ENCODE measurements around the gene RLF.
"Not testable (repeated sequence)": the region's sequence is repeated elsewhere in the genome, so short reads cannot be mapped to it uniquely, and the experiment has no call there.

DNA sequence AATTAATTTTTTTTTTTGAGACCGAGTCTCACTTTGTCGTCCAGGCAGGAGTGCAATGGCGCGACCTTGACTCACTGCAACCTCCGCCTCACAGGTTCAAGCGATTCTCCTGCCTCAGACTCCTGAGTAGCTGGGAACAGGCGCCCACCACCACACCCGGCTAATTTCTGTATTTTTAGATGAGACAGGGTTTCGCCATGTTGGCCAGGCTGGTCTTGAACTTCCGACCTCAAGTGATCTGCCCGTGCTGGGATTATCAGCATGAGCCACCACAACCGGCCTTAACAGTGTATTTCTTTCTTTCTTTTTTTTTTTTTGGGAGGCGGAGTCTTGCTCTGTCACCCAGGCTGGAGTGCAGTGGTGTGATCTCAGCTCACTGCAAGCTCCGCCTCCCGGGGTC lies 15.8 kb downstream of the RLF start:
- TF ChIP-seq, protein P1, sequence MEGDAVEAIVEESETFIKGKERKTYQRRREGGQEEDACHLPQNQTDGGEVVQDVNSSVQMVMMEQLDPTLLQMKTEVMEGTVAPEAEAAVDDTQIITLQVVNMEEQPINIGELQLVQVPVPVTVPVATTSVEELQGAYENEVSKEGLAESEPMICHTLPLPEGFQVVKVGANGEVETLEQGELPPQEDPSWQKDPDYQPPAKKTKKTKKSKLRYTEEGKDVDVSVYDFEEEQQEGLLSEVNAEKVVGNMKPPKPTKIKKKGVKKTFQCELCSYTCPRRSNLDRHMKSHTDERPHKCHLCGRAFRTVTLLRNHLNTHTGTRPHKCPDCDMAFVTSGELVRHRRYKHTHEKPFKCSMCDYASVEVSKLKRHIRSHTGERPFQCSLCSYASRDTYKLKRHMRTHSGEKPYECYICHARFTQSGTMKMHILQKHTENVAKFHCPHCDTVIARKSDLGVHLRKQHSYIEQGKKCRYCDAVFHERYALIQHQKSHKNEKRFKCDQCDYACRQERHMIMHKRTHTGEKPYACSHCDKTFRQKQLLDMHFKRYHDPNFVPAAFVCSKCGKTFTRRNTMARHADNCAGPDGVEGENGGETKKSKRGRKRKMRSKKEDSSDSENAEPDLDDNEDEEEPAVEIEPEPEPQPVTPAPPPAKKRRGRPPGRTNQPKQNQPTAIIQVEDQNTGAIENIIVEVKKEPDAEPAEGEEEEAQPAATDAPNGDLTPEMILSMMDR (IDR thresholded peaks at IDR 0.05 in 2 of 3, conservative IDR thresholded peaks at IDR 0.05 in 1 of 3; ENCODE audit: control insufficient read depth in 2 of 3, extremely low read depth in 1 of 3, insufficient read depth in 1 of 3, low read depth in 3 of 3, low read length in 3 of 3): not testable (repeated sequence)
- not testable (repeated sequence) for TF ChIP-seq POLR2A (IDR thresholded peaks at IDR 0.05; ENCODE audit: low read depth, low read length); MEF2A (IDR thresholded peaks at IDR 0.05; ENCODE audit: insufficient read depth, low read depth, low read length); POLR2AphosphoS5 (IDR thresholded peaks at IDR 0.05; ENCODE audit: low read length); JUND (IDR thresholded peaks at IDR 0.05; ENCODE audit: low read depth, low read length); GATAD2B (conservative IDR thresholded peaks at IDR 0.05; ENCODE audit: low read depth); FOS (IDR thresholded peaks at IDR 0.05; ENCODE audit: borderline replicate concordance, extremely low read depth, insufficient read length); CBX5 (IDR thresholded peaks at IDR 0.05; ENCODE audit: low read depth); HCFC1 (IDR thresholded peaks at IDR 0.05; ENCODE audit: low read length); BHLHE40 (IDR thresholded peaks at IDR 0.05; ENCODE audit: borderline replicate concordance in 1 of 2, low read depth in 2 of 2, low read length in 1 of 2)
- TF ChIP-seq, protein P2, sequence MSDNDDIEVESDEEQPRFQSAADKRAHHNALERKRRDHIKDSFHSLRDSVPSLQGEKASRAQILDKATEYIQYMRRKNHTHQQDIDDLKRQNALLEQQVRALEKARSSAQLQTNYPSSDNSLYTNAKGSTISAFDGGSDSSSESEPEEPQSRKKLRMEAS (IDR thresholded peaks at IDR 0.05; ENCODE audit: low read depth, low read length): not testable (repeated sequence)

Data from GM12878 (cell line).